ENCODE data around the gene PLAAT2. TPM values are rescaled to one million over a fixed set of nuclear protein-coding genes. Genes with fewer than 3 reads are reported as not detected.
"Not testable (repeated sequence)": the region's sequence is repeated elsewhere in the genome, so short reads cannot be mapped to it uniquely, and the experiment has no call there.

The PLAAT2 gene
- total RNA-seq, 1 experiment from 2014 or later, result 0.52 TPM

- Histone ChIP-seq H4K8ac (replicated peaks; ENCODE audit: insufficient read length, low read depth, low read length) (no peak overlapping the region), H3K23ac (ENCODE audit: insufficient read length, low read depth, low read length) (no peak overlapping the region), H2BK12ac (ENCODE audit: insufficient read length, low read depth, low read length) (no peak overlapping the region), H3K4ac (ENCODE audit: low read depth, low read length) (no peak overlapping the region), H2BK20ac (ENCODE audit: low read depth, low read length, poor library complexity, severe bottlenecking) (no peak overlapping the region), H3K18ac (ENCODE audit: insufficient read length, low read depth, low read length) (no peak overlapping the region), H3K27me3 (ENCODE audit: insufficient read depth, low read length) (no peaks in the 10 kb centered on the region), H3K4me2 (ENCODE audit: insufficient read depth, insufficient read length, low read length) (no peak overlapping the region), H2BK120ac (ENCODE audit: low read depth, low read length, poor library complexity, severe bottlenecking) (no peak overlapping the region), H3K56ac (ENCODE audit: insufficient read length, low read depth, low read length) (no peak overlapping the region), H3K79me1 (ENCODE audit: insufficient read depth, low read depth, low read length, poor library complexity, severe bottlenecking) (no peaks in the 10 kb centered on the region), H3K9ac (ENCODE audit: extremely low read depth, insufficient read length, low read length) (no peak overlapping the region), H4K91ac (ENCODE audit: insufficient read length, low read depth, low read length) (no peak overlapping the region), H3K14ac (ENCODE audit: insufficient read depth, low read length) (no peak overlapping the region), H2BK15ac (ENCODE audit: low read depth, low read length) (no peak overlapping the region), H3K23me2 (ENCODE audit: insufficient read length, low read depth, low read length, poor library complexity, severe bottlenecking) (no peaks in the 10 kb centered on the region), H3K79me2 (ENCODE audit: insufficient read depth, low read length) (no peaks in the 10 kb centered on the region), H2BK5ac (ENCODE audit: insufficient read length, low read length) (no peak overlapping the region), H2AFZ (ENCODE audit: low read length) (no peak overlapping the region), H3K27ac (ENCODE audit: insufficient read length, low read depth, low read length) (no peak overlapping the region), H3K4me1 (ENCODE audit: insufficient read depth, low read length) (no peaks in the 10 kb centered on the region; the same call in 1 of the 2 replicates), H4K5ac (ENCODE audit: insufficient read length, low read depth, low read length) (no peak overlapping the region), H3T11ph (ENCODE audit: low read length) (no peak overlapping the region), H2AK5ac (ENCODE audit: insufficient read length, low read length) (no peak overlapping the region), H3K9me3 (ENCODE audit: control insufficient read depth, low read depth, low read length) (peaks cover 22% of the 10 kb centered on the region), H4K20me1 (ENCODE audit: control insufficient read depth, insufficient read depth, insufficient read length) (no peaks in the 10 kb centered on the region)
- no peak for DNase-seq
- H3K9me3 Mint-ChIP-seq, result peaks cover 38 to 42% of the 10 kb centered on the region in 2 experiments
- no peak for TF ChIP-seq CTCF (conservative IDR thresholded peaks at IDR 0.05)
- no peaks in the 10 kb centered on the region; the same call in none of the 2 replicates for H3K27me3 Mint-ChIP-seq (ENCODE audit: low read depth)
- peak overlapping the region in 1 of 3 experiments; percentile 17; a peak in 1 of 7 replicates for H3K27ac Mint-ChIP-seq
- H3K4me3 Mint-ChIP-seq, result no peak overlapping the region
- H3K4me1 Mint-ChIP-seq, result peaks cover 3 to 24% of the 10 kb centered on the region in 2 experiments
- peaks cover 48 to 91% (median 90%) of the 10 kb centered on the region in 3 experiments for H3K36me3 Mint-ChIP-seq (ENCODE audit: insufficient read depth in 1 of 3, low read depth in 3 of 3)
These were observed 20.1 kb upstream of the PLAAT2 start for GRCh38 chr11:63583357-63583677.

- H3K56ac ChIP-seq (ENCODE audit: insufficient read length, low read depth, low read length); H3K9ac ChIP-seq (ENCODE audit: extremely low read depth, insufficient read length, low read length); H3K23me2 ChIP-seq (ENCODE audit: insufficient read length, low read depth, low read length, poor library complexity, severe bottlenecking); H4K20me1 ChIP-seq (ENCODE audit: control insufficient read depth, insufficient read depth, insufficient read length); H3K79me1 ChIP-seq (ENCODE audit: insufficient read depth, low read depth, low read length, poor library complexity, severe bottlenecking); H3K14ac ChIP-seq (ENCODE audit: insufficient read depth, low read length); H3K23ac ChIP-seq (ENCODE audit: insufficient read length, low read depth, low read length); H2BK120ac ChIP-seq (ENCODE audit: low read depth, low read length, poor library complexity, severe bottlenecking); H2AK5ac ChIP-seq (ENCODE audit: insufficient read length, low read length); H3K4me3 Mint-ChIP-seq; H2BK5ac ChIP-seq (ENCODE audit: insufficient read length, low read length); H3K27ac ChIP-seq (ENCODE audit: insufficient read length, low read depth, low read length); H4K91ac ChIP-seq (ENCODE audit: insufficient read length, low read depth, low read length); H2BK20ac ChIP-seq (ENCODE audit: low read depth, low read length, poor library complexity, severe bottlenecking); H3K79me2 ChIP-seq (ENCODE audit: insufficient read depth, low read length); H2AFZ ChIP-seq (ENCODE audit: low read length); H3K4ac ChIP-seq (ENCODE audit: low read depth, low read length); H4K5ac ChIP-seq (ENCODE audit: insufficient read length, low read depth, low read length); H3K4me1 ChIP-seq (ENCODE audit: insufficient read depth, low read length); H3K4me2 ChIP-seq (ENCODE audit: insufficient read depth, insufficient read length, low read length); H4K8ac ChIP-seq (replicated peaks; ENCODE audit: insufficient read length, low read depth, low read length); H2BK15ac ChIP-seq (ENCODE audit: low read depth, low read length); H3T11ph ChIP-seq (ENCODE audit: low read length); H2BK12ac ChIP-seq (ENCODE audit: insufficient read length, low read depth, low read length); H3K27me3 Mint-ChIP-seq (ENCODE audit: low read depth); H3K27ac Mint-ChIP-seq; H3K27me3 ChIP-seq (ENCODE audit: insufficient read depth, low read length); H3K18ac ChIP-seq (ENCODE audit: insufficient read length, low read depth, low read length): not testable (repeated sequence)
- H3K36me3 Mint-ChIP-seq (ENCODE audit: insufficient read depth in 1 of 3, low read depth in 3 of 3), result peaks cover 47 to 90% (median 89%) of the 10 kb centered on the region in 3 experiments
- peaks cover 3 to 24% of the 10 kb centered on the region in 2 experiments for H3K4me1 Mint-ChIP-seq
- WGBS (ENCODE audit: extremely low coverage, insufficient read length, low lambda C conversion rate), result no CpG with 5 or more reads among the region's 7 CpGs
- peaks cover 41 to 42% of the 10 kb centered on the region in 2 experiments for H3K9me3 Mint-ChIP-seq
- H3K9me3 ChIP-seq (ENCODE audit: control insufficient read depth, low read depth, low read length), result peaks cover 22% of the 10 kb centered on the region
- DNase-seq, result peak; percentile 30
These were observed 18.0 kb upstream of the PLAAT2 start for GRCh38 chr11:63581224-63581623.
